Fibroblast of lung (primary cell): Measurements from ENCODE around the gene CD151. TPM values are rescaled to one million over a fixed set of nuclear protein-coding genes. Genes with fewer than 3 reads are reported as not detected.
A peak's percentile ranks its signal among the peaks of the same experiment; 100 is the strongest.

ENCODE experiments used
- DNase-seq, 2 donors: peaks; one replicate each; pipeline versions ENCODE4 v3.0.0 to v3.0.0-alpha.2; 2010; ENCODE audit warnings: low read depth in 2 of 2
- H2AFZ ChIP-seq: 2 replicates; pipeline ENCODE4 v1.5.1; 2012; ENCODE audit warnings: low read length, control low read depth, inconsistent platforms
- H3K27ac ChIP-seq: 2 replicates; pipeline ENCODE4 v1.5.1; 2011; ENCODE audit warnings: low read length, control low read depth; ENCODE audit not compliant: insufficient read depth
- H3K27me3 ChIP-seq: 2 replicates; pipeline ENCODE4 v1.5.1; 2011; ENCODE audit warnings: mild to moderate bottlenecking, low read length; ENCODE audit not compliant: control insufficient read depth, insufficient read depth
- H3K36me3 ChIP-seq: 2 replicates; pipeline ENCODE4 v1.5.1; 2011; ENCODE audit warnings: low read length; ENCODE audit not compliant: control insufficient read depth, insufficient read depth
- H3K4me1 ChIP-seq: 2 replicates; pipeline ENCODE4 v1.5.1; 2011; ENCODE audit warnings: low read length; ENCODE audit not compliant: control insufficient read depth, insufficient read depth; ENCODE audit errors: extremely low read depth
- H3K4me2 ChIP-seq: 2 replicates; pipeline ENCODE4 v1.5.1; 2011; ENCODE audit warnings: low read length, control low read depth; ENCODE audit not compliant: insufficient read depth; ENCODE audit errors: extremely low read depth
- H3K4me3 ChIP-seq, 4 experiments: fragments of 200-600 bp in 1 of 4; sonication (generic) in 1 of 4; replicated peaks in 1 of 4; 2 replicates each; pipeline ENCODE4 v1.5.1; 2011 to 2016; ENCODE audit warnings: low read length in 4 of 4, low read depth in 3 of 4, mild to moderate bottlenecking in 3 of 4, control low read depth in 2 of 4, inconsistent platforms in 1 of 4, mixed read lengths in 1 of 4; ENCODE audit not compliant: insufficient read depth in 1 of 4; ENCODE audit errors: control extremely low read depth in 1 of 4
- H3K79me2 ChIP-seq: 2 replicates; pipeline ENCODE4 v1.5.1; 2012; ENCODE audit warnings: mild to moderate bottlenecking, low read length, inconsistent platforms; ENCODE audit not compliant: control insufficient read depth, insufficient read depth
- H3K9ac ChIP-seq: 2 replicates; pipeline ENCODE4 v1.5.1; 2011; ENCODE audit warnings: mild to moderate bottlenecking, low read length, control low read depth; ENCODE audit not compliant: insufficient read depth
- H3K9me3 ChIP-seq: 2 replicates; pipeline ENCODE4 v1.5.1; 2012; ENCODE audit warnings: low read depth, low read length; ENCODE audit not compliant: control insufficient read depth, insufficient read depth
- H4K20me1 ChIP-seq: 2 replicates; pipeline ENCODE4 v1.5.1; 2011; ENCODE audit warnings: low read length; ENCODE audit not compliant: control insufficient read depth, insufficient read depth; ENCODE audit errors: extremely low read depth
- EZH2 ChIP-seq: IDR thresholded peaks from 2 replicates; pipeline ENCODE4 v1.5.1; 2012; ENCODE audit warnings: low read length, control low read depth, mild to moderate bottlenecking; ENCODE audit errors: missing control alignments
- polyA plus RNA-seq, 2 donors: library from polyadenylated mRNA; depleted of rRNA in 1 of 2; stranded (reverse) in 1 of 2; unstranded in 1 of 2; fragments of >200 nt; gene quantifications; 2 replicates each; pipeline ENCODE4 v1.2.1, GENCODE V29; 2011 to 2012; ENCODE audit warnings: missing spikeins in 1 of 2
- total RNA-seq: library from RNA; depleted of rRNA; stranded (reverse); fragments of >200 nt; gene quantifications from 2 replicates; pipeline ENCODE4 v1.2.1, GENCODE V29; 2014
- TF ChIP-seq, protein P1 (sequence below), 2 donors: IDR thresholded peaks in 1 of 2; conservative IDR thresholded peaks in 1 of 2; 1 replicate in 1 of 2; 2 replicates in 1 of 2; pipeline ENCODE4 v1.5.1; 2011 to 2012; ENCODE audit warnings: low read length in 2 of 2, control low read depth in 1 of 2, inconsistent platforms in 1 of 2, low read depth in 1 of 2, mild to moderate bottlenecking in 1 of 2

The CD151 gene
- total and polyA plus RNA-seq, 2 donors (not counting 1 experiment from before 2014, with no cell fraction given): 547 to 711 TPM

GRCh38 chr11:810040-810567 lies 22.6 kb upstream of the CD151 start:
- Histone ChIP-seq H2AFZ (no peak overlapping the region), H3K79me2 (peaks cover 38% of the 10 kb centered on the region), H3K4me3 (peak overlapping the region; percentile 70 to 98 (median 86)), H3K9ac (peak overlapping the region; percentile 99), H3K27ac (peak overlapping the region; percentile 96), H4K20me1 (no peaks in the 10 kb centered on the region), H3K27me3 (no peaks in the 10 kb centered on the region), H3K4me2 (peak overlapping the region; percentile 89), H3K4me1 (peaks cover 11% of the 10 kb centered on the region), H3K36me3 (peaks cover 24% of the 10 kb centered on the region), H3K9me3 (no peaks in the 10 kb centered on the region)
- TF ChIP-seq, protein P1, sequence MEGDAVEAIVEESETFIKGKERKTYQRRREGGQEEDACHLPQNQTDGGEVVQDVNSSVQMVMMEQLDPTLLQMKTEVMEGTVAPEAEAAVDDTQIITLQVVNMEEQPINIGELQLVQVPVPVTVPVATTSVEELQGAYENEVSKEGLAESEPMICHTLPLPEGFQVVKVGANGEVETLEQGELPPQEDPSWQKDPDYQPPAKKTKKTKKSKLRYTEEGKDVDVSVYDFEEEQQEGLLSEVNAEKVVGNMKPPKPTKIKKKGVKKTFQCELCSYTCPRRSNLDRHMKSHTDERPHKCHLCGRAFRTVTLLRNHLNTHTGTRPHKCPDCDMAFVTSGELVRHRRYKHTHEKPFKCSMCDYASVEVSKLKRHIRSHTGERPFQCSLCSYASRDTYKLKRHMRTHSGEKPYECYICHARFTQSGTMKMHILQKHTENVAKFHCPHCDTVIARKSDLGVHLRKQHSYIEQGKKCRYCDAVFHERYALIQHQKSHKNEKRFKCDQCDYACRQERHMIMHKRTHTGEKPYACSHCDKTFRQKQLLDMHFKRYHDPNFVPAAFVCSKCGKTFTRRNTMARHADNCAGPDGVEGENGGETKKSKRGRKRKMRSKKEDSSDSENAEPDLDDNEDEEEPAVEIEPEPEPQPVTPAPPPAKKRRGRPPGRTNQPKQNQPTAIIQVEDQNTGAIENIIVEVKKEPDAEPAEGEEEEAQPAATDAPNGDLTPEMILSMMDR (conservative IDR thresholded peaks at IDR 0.05 in 1 of 2, IDR thresholded peaks at IDR 0.05 in 1 of 2; ENCODE audit: low read depth in 1 of 2, low read length in 2 of 2): no peak
- no peak for TF ChIP-seq EZH2
- DNase-seq: no peak

GRCh38 chr11:811446-812245 lies 21.1 kb upstream of the CD151 start:
- Histone ChIP-seq H3K27me3 (no peaks in the 10 kb centered on the region), H3K79me2 (peaks cover 38% of the 10 kb centered on the region), H3K9me3 (no peaks in the 10 kb centered on the region), H3K9ac (peak overlapping the region; percentile 13), H4K20me1 (no peaks in the 10 kb centered on the region), H3K36me3 (peaks cover 24% of the 10 kb centered on the region), H3K4me3 (peak overlapping the region; percentile 70 to 98 (median 86)), H3K4me1 (peaks cover 11% of the 10 kb centered on the region), H3K27ac (peak overlapping the region; percentile 96), H3K4me2 (peak overlapping the region; percentile 89), H2AFZ (no peak overlapping the region)
- no peak for DNase-seq
- TF ChIP-seq EZH2: no peak
- TF ChIP-seq, protein P1 (conservative IDR thresholded peaks at IDR 0.05 in 1 of 2, IDR thresholded peaks at IDR 0.05 in 1 of 2; ENCODE audit: low read depth in 1 of 2, low read length in 2 of 2): no peak

DNA sequence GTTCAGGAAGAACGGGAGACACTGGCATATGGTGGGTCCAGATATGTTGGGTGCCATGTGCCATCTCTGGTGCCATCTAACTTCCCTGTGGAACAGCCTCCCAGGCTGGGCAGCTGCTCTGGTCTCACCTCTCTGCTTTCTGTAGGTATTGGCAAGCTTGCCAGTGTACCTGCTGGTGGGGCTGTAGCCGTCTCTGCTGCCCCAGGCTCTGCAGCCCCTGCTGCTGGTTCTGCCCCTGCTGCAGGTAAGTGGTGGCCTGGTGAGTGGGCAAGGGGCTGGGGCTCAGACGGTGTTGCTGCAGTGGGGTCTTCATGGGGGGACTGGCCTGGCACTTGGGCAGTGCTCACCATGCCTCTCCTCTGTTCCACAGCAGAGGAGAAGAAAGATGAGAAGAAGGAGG lies 20.4 kb upstream of the CD151 start:
- H3K27ac ChIP-seq: no peak overlapping the region
- H3K9ac ChIP-seq: no peak overlapping the region
- H3K9me3 ChIP-seq: no peaks in the 10 kb centered on the region
- H2AFZ ChIP-seq: no peak overlapping the region
- peaks cover 24% of the 10 kb centered on the region for H3K36me3 ChIP-seq
- peaks cover 11% of the 10 kb centered on the region for H3K4me1 ChIP-seq
- H3K4me2 ChIP-seq: no peak overlapping the region
- no peak for DNase-seq
- no peaks in the 10 kb centered on the region for H3K27me3 ChIP-seq
- no peak overlapping the region for H3K4me3 ChIP-seq
- no peak for TF ChIP-seq EZH2
- TF ChIP-seq, protein P1 (conservative IDR thresholded peaks at IDR 0.05 in 1 of 2, IDR thresholded peaks at IDR 0.05 in 1 of 2; ENCODE audit: low read depth in 1 of 2, low read length in 2 of 2): no peak
- H3K79me2 ChIP-seq: peaks cover 38% of the 10 kb centered on the region
- H4K20me1 ChIP-seq: no peaks in the 10 kb centered on the region
